ENCODE measurements around the gene ARHGEF38. TPM values are rescaled to one million over a fixed set of nuclear protein-coding genes. Genes with fewer than 3 reads are reported as not detected.

ARHGEF38 gene, protein sequence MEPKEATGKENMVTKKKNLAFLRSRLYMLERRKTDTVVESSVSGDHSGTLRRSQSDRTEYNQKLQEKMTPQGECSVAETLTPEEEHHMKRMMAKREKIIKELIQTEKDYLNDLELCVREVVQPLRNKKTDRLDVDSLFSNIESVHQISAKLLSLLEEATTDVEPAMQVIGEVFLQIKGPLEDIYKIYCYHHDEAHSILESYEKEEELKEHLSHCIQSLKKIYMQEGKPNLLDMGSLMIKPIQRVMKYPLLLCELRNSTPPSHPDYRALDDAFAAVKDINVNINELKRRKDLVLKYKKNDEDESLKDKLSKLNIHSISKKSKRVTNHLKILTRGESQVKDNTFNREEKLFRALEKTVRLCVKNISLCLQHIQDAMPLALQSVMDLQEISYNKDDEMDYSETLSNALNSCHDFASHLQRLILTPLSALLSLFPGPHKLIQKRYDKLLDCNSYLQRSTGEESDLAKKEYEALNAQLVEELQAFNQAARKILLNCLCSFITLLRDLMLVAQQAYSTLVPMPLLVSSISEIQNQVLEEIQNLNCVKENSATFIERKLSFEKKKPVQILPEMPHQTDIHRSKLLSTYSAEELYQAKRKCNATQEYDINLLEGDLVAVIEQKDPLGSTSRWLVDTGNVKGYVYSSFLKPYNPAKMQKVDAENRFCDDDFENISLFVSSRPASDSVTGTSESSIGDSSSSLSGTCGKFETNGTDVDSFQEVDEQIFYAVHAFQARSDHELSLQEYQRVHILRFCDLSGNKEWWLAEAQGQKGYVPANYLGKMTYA
- 3.7 TPM for total RNA-seq

DNA sequence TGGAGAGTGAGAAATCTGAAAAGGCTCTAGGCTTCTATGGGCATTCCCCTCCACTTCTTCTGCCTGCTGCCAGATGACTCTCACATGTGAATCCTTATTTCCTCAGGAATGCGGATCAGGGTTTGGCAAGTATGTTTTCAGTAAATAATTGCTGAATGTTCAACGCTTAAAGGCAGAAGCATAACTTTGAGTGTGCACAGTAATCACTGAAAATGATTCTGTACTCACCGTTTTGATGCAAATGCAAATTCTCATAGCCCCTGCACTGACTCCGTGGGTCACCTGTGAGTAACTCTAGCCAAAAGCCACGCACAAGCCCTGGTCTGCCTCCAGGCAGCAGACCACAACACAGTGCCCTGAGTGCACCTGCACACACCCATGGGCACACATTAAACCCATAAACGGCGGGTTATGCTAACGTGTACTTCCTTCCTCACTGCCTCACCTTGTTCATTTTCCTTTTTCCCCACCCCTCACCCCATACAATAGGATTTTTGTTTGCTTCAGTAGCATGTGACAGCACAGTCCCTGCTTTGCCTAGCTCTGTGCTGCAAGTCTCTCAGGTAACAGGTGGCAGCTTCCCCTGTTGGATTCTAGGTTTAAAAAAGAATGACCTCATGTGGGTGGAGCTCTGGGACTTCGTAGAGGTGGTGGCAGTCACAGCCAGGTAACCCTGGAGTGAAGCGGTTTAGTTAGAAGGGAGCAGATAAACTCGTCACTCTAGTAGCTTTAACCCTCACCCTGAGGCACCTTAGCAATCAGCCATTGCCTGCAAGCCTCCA lies at the start of gene ARHGEF38:
Gene ARHGEF38 (plus strand): TSS at position 656 of the 782 bp plus-strand sequence. CDS start 146 bp downstream, outside the sequence.

GRCh38 chr4:105708181-105709080 lies 156.0 kb downstream of the ARHGEF38 start, which contains the start of the genes GSTCD and INTS12:
GSTCD (plus strand) TSS chr4:105708784; CDS start chr4:105717614, 8,830 bp downstream.
INTS12 (minus strand) TSS chr4:105708689; CDS start chr4:105700005, 8,684 bp downstream.

Small RNAs within 50 kb of the gene (small RNA-seq; reads per million reads assigned to genes)
- not detected for gene ATP5F1EP1 (ENCODE audit: low replicate concordance)

Other genes with a start within 250 kb of the ARHGEF38 start
- 143 TPM for gene PPA2, start 78.6 kb upstream of the ARHGEF38 start, total RNA-seq
- gene INTS12, start 156.1 kb downstream of the ARHGEF38 start, total RNA-seq: 15.8 TPM
- 21.3 TPM for gene GSTCD, start 156.2 kb downstream of the ARHGEF38 start, total RNA-seq

Measured in metanephros (tissue), 2 donors.